Sigmoid colon (tissue), 4 donors: ENCODE measurements around the gene TMEM191B.
"Not testable (repeated sequence)": the region's sequence is repeated elsewhere in the genome, so short reads cannot be mapped to it uniquely, and the experiment has no call there.

Experiments
- EP300 ChIP-seq, 4 donors: sonication (generic); formaldehyde crosslinking; IDR thresholded peaks; one replicate each; pipeline ENCODE4 v1.6.1; 2017; ENCODE audit warnings: antibody characterized with exemption in 4 of 4
- POLR2AphosphoS5 ChIP-seq, 4 donors: sonication (generic); formaldehyde crosslinking; IDR thresholded peaks; one replicate each; pipeline ENCODE4 v1.6.1; 2017; ENCODE audit warnings: antibody characterized with exemption in 4 of 4

DNA sequence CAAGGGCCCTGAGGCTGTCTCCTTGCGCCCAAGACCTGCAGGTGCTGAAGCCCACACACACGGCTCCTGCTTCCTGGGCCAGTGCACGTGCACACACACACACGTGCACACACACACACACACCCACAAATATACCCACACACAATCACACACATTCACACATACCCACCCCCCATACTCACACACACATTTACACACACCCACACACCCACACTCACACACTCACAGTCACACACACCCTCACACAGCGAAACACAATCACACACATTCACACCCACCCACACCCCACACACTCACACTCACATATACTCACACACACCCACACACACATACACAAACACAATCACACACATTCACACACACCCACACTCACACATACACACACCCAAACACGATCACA is 16.3 kb upstream of the TMEM191B start:
- not testable (repeated sequence) for TF ChIP-seq EP300, POLR2AphosphoS5 (IDR thresholded peaks at IDR 0.05)
